A549 (cell line): ENCODE results near the gene EFNA5. TPM values are rescaled to one million over a fixed set of nuclear protein-coding genes. Genes with fewer than 3 reads are reported as not detected.

Experiments used
- ATAC-seq, 2 experiments: fragments of 200-7000 bp in 1 of 2; fragments of >200 bp in 1 of 2; cut with Nextera tagmentation in 1 of 2; cut with Tn5 transposase in 1 of 2; 3 replicates each; pipeline versions ENCODE4 v1.8.0 to v1.9.1; 2018 to 2020; ENCODE audit warnings: mild to moderate bottlenecking in 1 of 2, moderate library complexity in 1 of 2
- CTCF ChIA-PET: fragments of 300-600 bp; sonication (Branson Sonifier 250); formaldehyde crosslinking; extraction: SDS; loops from one replicate; lab custom pipeline; 2021; ENCODE audit warnings: antibody characterized with exemption, inconsistent platforms; lab: Yijun Ruan, JAX
- POLR2A ChIA-PET: fragments of 350-600 bp; formaldehyde crosslinking; extraction: SDS; loops from one replicate; lab custom pipeline; 2021; ENCODE audit warnings: antibody characterized with exemption, inconsistent platforms; lab: Yijun Ruan, JAX
- DNase-seq, 2 experiments: peaks; one replicate each; pipeline versions ENCODE4 v3.0.0 to v3.0.0-alpha.2; 2011 to 2016; ENCODE audit warnings: low read depth in 1 of 2, low spot score in 1 of 2
- FAIRE-seq: peaks from 2 replicates; lab custom pipeline; 2011; peaks lifted over from hg19 to GRCh38; lab: Jason Lieb, UNC
- H3K27ac ChIP-seq, 2 experiments: fragments of >200 bp; sonication (Bioruptor Twin); formaldehyde crosslinking; 3 replicates each; pipeline ENCODE4 v1.5.1; 2016 to 2017
- H3K4me1 ChIP-seq: fragments of >200 bp; sonication (Bioruptor Twin); formaldehyde crosslinking; 3 replicates; pipeline ENCODE4 v1.6.1; 2016
- H3K4me2 ChIP-seq: fragments of >200 bp; sonication (Bioruptor Twin); formaldehyde crosslinking; 3 replicates; pipeline ENCODE4 v1.6.1; 2016
- H3K4me3 ChIP-seq: fragments of >200 bp; sonication (Bioruptor Twin); formaldehyde crosslinking; 3 replicates; pipeline ENCODE4 v1.5.1; 2016
- H3K9me3 ChIP-seq: fragments of >200 bp; sonication (Bioruptor Twin); formaldehyde crosslinking; 3 replicates; pipeline ENCODE4 v1.6.1; 2016
- ATOH8 ChIP-seq: fragments of 250-450 bp; sonication (Bioruptor Pico); IDR thresholded peaks from 2 replicates; pipeline ENCODE4 v1.5.0; 2020; ENCODE audit warnings: low read depth, mild to moderate bottlenecking, moderate library complexity
- BCL3 ChIP-seq: fragments of >200 bp; sonication (Bioruptor Twin); formaldehyde crosslinking; IDR thresholded peaks from 3 replicates; pipeline ENCODE4 v1.6.1; 2016
- CEBPB ChIP-seq, 2 experiments: fragments of >200 bp in 1 of 2; sonication (Bioruptor Twin) in 1 of 2; formaldehyde crosslinking in 1 of 2; IDR thresholded peaks; 2 replicates each; pipeline ENCODE4 v1.6.1; 2012 to 2016
- CHD2 ChIP-seq: fragments of 150-350 bp; IDR thresholded peaks from 2 replicates; pipeline ENCODE4 v1.6.1; 2014; ENCODE audit warnings: low read length; ENCODE audit not compliant: partially characterized antibody
- CHD4 ChIP-seq: fragments of 200-600 bp; sonication (generic); IDR thresholded peaks from 2 replicates; pipeline ENCODE4 v1.6.1; 2016; ENCODE audit warnings: antibody characterized with exemption, mild to moderate bottlenecking, borderline replicate concordance
- EHF ChIP-seq: fragments of 250-450 bp; sonication (Bioruptor Pico); IDR thresholded peaks from 2 replicates; pipeline ENCODE4 v1.5.0; 2020; ENCODE audit warnings: mild to moderate bottlenecking
- EP300 ChIP-seq, 2 experiments: fragments of >200 bp; sonication (Bioruptor Twin); formaldehyde crosslinking; IDR thresholded peaks; 2 replicates in 1 of 2; 3 replicates in 1 of 2; pipeline ENCODE4 v1.6.1; 2016 to 2017
- FOSL2 ChIP-seq, 2 experiments: fragments of 450-650 bp in 1 of 2; fragments of >200 bp in 1 of 2; sonication (Bioruptor Twin) in 1 of 2; formaldehyde crosslinking; IDR thresholded peaks; 2 replicates each; pipeline versions ENCODE4 v1.5.0 to v1.6.1; 2016 to 2020; ENCODE audit warnings: mild to moderate bottlenecking in 1 of 2, moderate library complexity in 1 of 2
- GATA3 ChIP-seq: IDR thresholded peaks from 2 replicates; pipeline ENCODE4 v1.6.1; 2012; ENCODE audit warnings: borderline replicate concordance
- HES2 ChIP-seq: fragments of >200 bp; sonication (Bioruptor Twin); formaldehyde crosslinking; IDR thresholded peaks from 2 replicates; pipeline ENCODE4 v1.6.1; 2016
- HEYL ChIP-seq: fragments of 250-450 bp; sonication (Bioruptor Pico); IDR thresholded peaks from 2 replicates; pipeline ENCODE4 v1.8.0; 2021; ENCODE audit warnings: mild to moderate bottlenecking, moderate library complexity
- HOXB13 ChIP-seq: fragments of 250-450 bp; sonication (Bioruptor Pico); IDR thresholded peaks from 2 replicates; pipeline ENCODE4 v1.5.0; 2020; ENCODE audit warnings: low read depth, mild to moderate bottlenecking, moderate library complexity
- HOXB5 ChIP-seq: fragments of 250-450 bp; sonication (Bioruptor Pico); IDR thresholded peaks from 2 replicates; pipeline ENCODE4 v1.5.0; 2020; ENCODE audit warnings: mild to moderate bottlenecking, moderate library complexity
- JUN ChIP-seq, 2 experiments: fragments of >200 bp; sonication (Bioruptor Twin); formaldehyde crosslinking; IDR thresholded peaks; 2 replicates in 1 of 2; 3 replicates in 1 of 2; pipeline ENCODE4 v1.6.1; 2016 to 2017
- JUNB ChIP-seq: fragments of >200 bp; sonication (Bioruptor Twin); formaldehyde crosslinking; IDR thresholded peaks from 2 replicates; pipeline ENCODE4 v1.6.1; 2016
- KDM1A ChIP-seq: fragments of 200-600 bp; sonication (generic); IDR thresholded peaks from 2 replicates; pipeline ENCODE4 v1.6.1; 2016; ENCODE audit warnings: low read depth, mild to moderate bottlenecking
- MAFK ChIP-seq: fragments of 450-650 bp; IDR thresholded peaks from 2 replicates; pipeline ENCODE4 v1.6.1; 2014; ENCODE audit not compliant: partially characterized antibody
- MYC ChIP-seq: IDR thresholded peaks from 2 replicates; pipeline ENCODE4 v1.6.1; 2012; ENCODE audit warnings: mild to moderate bottlenecking, inconsistent platforms, low read length, improper control_type of control experiment, borderline replicate concordance
- NFE2L2 ChIP-seq: fragments of 150-350 bp; conservative IDR thresholded peaks from 2 replicates; pipeline ENCODE4 v1.6.1; 2014; ENCODE audit warnings: low read length
- NPAS2 ChIP-seq: fragments of 250-450 bp; sonication (Bioruptor Pico); IDR thresholded peaks from 2 replicates; pipeline ENCODE4 v1.8.0; 2022; ENCODE audit warnings: mild to moderate bottlenecking, moderate library complexity, borderline replicate concordance
- POLR2A ChIP-seq: IDR thresholded peaks from 2 replicates; pipeline ENCODE4 v1.6.1; 2012; ENCODE audit warnings: mild to moderate bottlenecking, low read length
- POLR2AphosphoS2 ChIP-seq: conservative IDR thresholded peaks from 2 replicates; pipeline ENCODE4 v1.6.1; 2012; ENCODE audit warnings: low read length, improper control_type of control experiment, inconsistent platforms
- RAD21 ChIP-seq, 2 experiments: fragments of >200 bp in 1 of 2; sonication (Bioruptor Twin) in 1 of 2; formaldehyde crosslinking in 1 of 2; IDR thresholded peaks in 1 of 2; conservative IDR thresholded peaks in 1 of 2; 2 replicates in 1 of 2; 3 replicates in 1 of 2; pipeline ENCODE4 v1.6.1; 2012 to 2018; ENCODE audit warnings: inconsistent platforms in 1 of 2
- RARB ChIP-seq: fragments of 250-450 bp; sonication (Bioruptor Pico); IDR thresholded peaks from 2 replicates; pipeline ENCODE4 v1.8.0; 2021; ENCODE audit warnings: mild to moderate bottlenecking, moderate library complexity
- SREBF2 ChIP-seq: fragments of 450-650 bp; IDR thresholded peaks from 2 replicates; pipeline ENCODE4 v1.6.1; 2014; ENCODE audit warnings: mild to moderate bottlenecking, moderate library complexity
- TFCP2L1 ChIP-seq: fragments of 250-450 bp; sonication (Bioruptor Pico); IDR thresholded peaks from 2 replicates; pipeline ENCODE4 v1.5.0; 2021; ENCODE audit warnings: mild to moderate bottlenecking
- TP53 ChIP-seq: fragments of 250-450 bp; sonication (Bioruptor Pico); IDR thresholded peaks from 2 replicates; pipeline ENCODE4 v1.5.0; 2021; ENCODE audit warnings: mild to moderate bottlenecking, moderate library complexity
- ZSCAN20 ChIP-seq: fragments of 250-450 bp; sonication (Bioruptor Pico); IDR thresholded peaks from 2 replicates; pipeline ENCODE4 v1.8.0; 2022; ENCODE audit warnings: mild to moderate bottlenecking, moderate library complexity
- WGBS: methylation state at CpG from one replicate; pipeline ENCODE4 v1.1.6; 2017; ENCODE audit errors: missing lambda C conversion rate; 5-methylcytosine and 5-hydroxymethylcytosine counted together
- polyA plus RNA-seq, 4 experiments: library from polyadenylated mRNA; depleted of rRNA in 3 of 4; stranded (reverse); fragments of >200 nt; fragmentation: RNase III in 1 of 4; extraction: RNeasy Plus Mini Kit Qiagen cat#74134 plus additional on column Dnase treatment in 1 of 4; gene quantifications; 2 replicates in 3 of 4; 3 replicates in 1 of 4; pipeline ENCODE4 v1.2.3, GENCODE V29; 2011 to 2017
- TF ChIP-seq, protein P1 (sequence below): IDR thresholded peaks from 2 replicates; pipeline ENCODE4 v1.6.1; 2012

The EFNA5 gene
- polyA plus RNA-seq, 2 of the 4 experiments (the other 2 are of a cell fraction), result 8.5 to 20.7 TPM

GRCh38 chr5:107604990-107605389, 65.7 kb downstream of the EFNA5 start (continued):
- no peak for TF ChIP-seq NPAS2 (CRISPR knock-in tag)
- TF ChIP-seq, protein P1, sequence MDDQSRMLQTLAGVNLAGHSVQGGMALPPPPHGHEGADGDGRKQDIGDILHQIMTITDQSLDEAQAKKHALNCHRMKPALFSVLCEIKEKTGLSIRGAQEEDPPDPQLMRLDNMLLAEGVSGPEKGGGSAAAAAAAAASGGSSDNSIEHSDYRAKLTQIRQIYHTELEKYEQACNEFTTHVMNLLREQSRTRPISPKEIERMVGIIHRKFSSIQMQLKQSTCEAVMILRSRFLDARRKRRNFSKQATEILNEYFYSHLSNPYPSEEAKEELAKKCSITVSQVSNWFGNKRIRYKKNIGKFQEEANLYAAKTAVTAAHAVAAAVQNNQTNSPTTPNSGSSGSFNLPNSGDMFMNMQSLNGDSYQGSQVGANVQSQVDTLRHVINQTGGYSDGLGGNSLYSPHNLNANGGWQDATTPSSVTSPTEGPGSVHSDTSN, result no peak
- TF ChIP-seq EHF, result no peak
- TF ChIP-seq ZSCAN20, result no peak
- no peak for TF ChIP-seq EP300 (IDR thresholded peaks at IDR 0.05)

DNA sequence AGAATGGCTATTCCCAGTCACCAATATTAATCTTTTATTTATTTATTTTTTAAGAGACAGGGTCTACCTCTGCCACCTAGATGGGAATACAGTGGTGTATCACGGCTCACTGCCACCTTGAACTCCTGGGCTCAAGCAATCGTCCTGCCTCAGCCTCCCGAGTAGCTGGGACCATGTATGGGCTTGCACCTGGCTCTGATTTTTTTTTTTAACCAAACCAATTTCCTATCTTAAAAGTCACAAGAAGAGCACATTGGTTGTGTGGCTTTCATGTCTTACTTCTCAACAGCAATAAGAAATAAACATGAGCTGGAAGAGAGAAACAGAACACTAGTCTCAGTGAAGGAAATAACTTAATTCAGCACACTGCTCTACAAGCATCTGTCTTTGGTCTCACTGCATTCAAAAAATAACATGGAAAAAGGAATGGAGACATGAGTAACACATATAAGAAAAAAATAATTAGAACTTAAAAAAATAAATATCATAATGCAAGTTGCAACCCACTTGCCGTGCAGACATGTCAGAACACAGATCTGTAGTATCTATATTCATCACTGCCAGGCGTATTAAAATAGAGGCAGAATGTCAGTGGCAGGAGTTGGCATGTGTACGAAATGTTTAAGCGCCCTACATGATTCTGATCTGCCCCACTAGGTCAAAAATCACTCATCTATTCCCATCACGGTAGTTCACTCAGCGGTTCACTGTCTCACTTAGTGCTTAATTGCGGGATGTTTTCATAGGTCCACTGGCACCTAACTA, 66.4 kb downstream of the EFNA5 start:
- H3K4me2 ChIP-seq, result no peak overlapping the region
- CTCF ChIA-PET, result interaction anchor here (0.9 to 2.7 kb wide), 5 partner anchors 9 to 32 kb away, joined by 3 to 10 read pairs (median 5); no protein-coding TSS in a partner anchor
- no peak for ATAC-seq
- TF ChIP-seq ZSCAN20, result no peak
- TF ChIP-seq NPAS2 (CRISPR knock-in tag), result no peak
- TF ChIP-seq GATA3, result no peak
- TF ChIP-seq JUN (IDR thresholded peaks at IDR 0.05), result no peak
- no peak for TF ChIP-seq POLR2AphosphoS2
- TF ChIP-seq TFCP2L1 (CRISPR knock-in tag), result no peak
- no peak for TF ChIP-seq CHD2
- no peak for TF ChIP-seq EP300 (IDR thresholded peaks at IDR 0.05)
- no peak for TF ChIP-seq EHF
- no peak for TF ChIP-seq JUNB
- no peak for TF ChIP-seq TP53 (CRISPR knock-in tag)
- TF ChIP-seq, all 56 proteins: peak for 0
- WGBS, result 93% methylated on average over 10 of the region's 10 CpGs
- FAIRE-seq (no peak), DNase-seq (no peak)
- no peaks in the 10 kb centered on the region for H3K9me3 ChIP-seq
- peaks cover 49% of the 10 kb centered on the region for H3K4me1 ChIP-seq
- no peak overlapping the region for H3K27ac ChIP-seq
- POLR2A ChIA-PET, result interaction anchor here (0.6 kb wide), 1 partner anchor 305 kb away, joined by 4 read pairs; no protein-coding TSS in a partner anchor
- H3K4me3 ChIP-seq, result no peak overlapping the region

DNA sequence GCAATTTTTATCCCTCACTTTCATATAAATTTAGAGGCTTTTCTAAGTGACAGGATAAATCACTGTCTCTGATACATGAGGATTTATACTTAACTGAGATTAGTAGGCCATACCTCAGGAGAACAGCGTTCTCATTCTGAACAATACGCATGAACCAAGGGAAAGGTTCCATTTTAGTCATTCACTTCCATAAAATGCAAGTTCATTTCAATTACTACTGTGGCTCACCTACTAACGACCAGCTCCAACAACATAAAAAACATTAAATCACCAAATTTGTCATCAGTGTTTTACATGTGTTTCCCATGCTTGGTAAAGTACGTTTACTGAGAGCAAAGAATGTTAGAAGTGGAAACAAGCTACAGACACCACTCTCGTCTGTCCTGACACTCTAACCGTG, 67.4 kb downstream of the EFNA5 start:
- ChIA-PET CTCF (interaction anchor here (0.9 to 2.7 kb wide), 5 partner anchors 8 to 31 kb away, joined by 3 to 10 read pairs (median 5); no protein-coding TSS in a partner anchor), POLR2A (no interaction called here)
- DNase-seq, result no peak
- TF ChIP-seq JUN (IDR thresholded peaks at IDR 0.05) (no peak), POLR2AphosphoS2 (no peak), SREBF2 (no peak), HOXB5 (CRISPR knock-in tag) (no peak), MYC (no peak), KDM1A (no peak)
- Histone ChIP-seq H3K27ac (no peak overlapping the region), H3K9me3 (no peaks in the 10 kb centered on the region), H3K4me2 (no peak overlapping the region), H3K4me1 (peaks cover 56% of the 10 kb centered on the region), H3K4me3 (no peak overlapping the region)
- WGBS, result 88% methylated on average over 6 of the region's 6 CpGs
- no peak for ATAC-seq
- no peak for FAIRE-seq

DNA sequence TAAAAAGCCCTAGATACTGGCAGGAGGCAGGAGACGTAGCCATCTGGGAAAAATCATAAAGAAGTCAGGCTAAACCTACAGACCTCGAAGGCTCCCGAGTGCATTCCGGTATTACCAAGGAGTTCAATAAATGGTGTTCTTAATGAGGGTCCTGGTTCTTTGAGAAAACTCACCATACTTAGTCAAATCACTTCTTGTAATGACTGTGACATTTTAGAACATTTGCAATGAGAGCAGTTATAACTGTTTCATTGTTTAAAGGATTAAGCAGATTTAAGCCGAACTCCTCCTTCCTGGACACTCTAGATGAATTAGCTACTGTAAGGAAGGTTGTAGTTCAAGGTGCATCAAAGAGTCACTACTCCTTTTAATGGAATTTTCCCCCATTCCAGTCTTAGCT, 67.8 kb downstream of the EFNA5 start:
- Histone ChIP-seq H3K9me3 (no peaks in the 10 kb centered on the region), H3K4me2 (no peak overlapping the region), H3K27ac (no peak overlapping the region), H3K4me3 (no peak overlapping the region), H3K4me1 (peaks cover 56% of the 10 kb centered on the region)
- POLR2A ChIA-PET, result no interaction called here
- FAIRE-seq (no peak), ATAC-seq (no peak), DNase-seq (no peak)
- TF ChIP-seq MAFK (no peak), HOXB13 (CRISPR knock-in tag) (no peak), RARB (CRISPR knock-in tag) (no peak), ATOH8 (CRISPR knock-in tag) (no peak), HES2 (no peak), BCL3 (no peak), CEBPB (IDR thresholded peaks at IDR 0.05) (no peak), RAD21 (conservative IDR thresholded peaks at IDR 0.05 in 1 of 2, IDR thresholded peaks at IDR 0.05 in 1 of 2) (no peak), HEYL (no peak), FOSL2 (IDR thresholded peaks at IDR 0.05) (no peak), FOSL2 (CRISPR knock-in tag; IDR thresholded peaks at IDR 0.05) (no peak), CHD4 (no peak), POLR2A (no peak), POLR2AphosphoS2 (no peak), NFE2L2 (no peak)
- CTCF ChIA-PET, result interaction anchor here (1.2 to 2.7 kb wide), 3 partner anchors 13 to 31 kb away, joined by 4 to 10 read pairs (median 5); no protein-coding TSS in a partner anchor
- 91% methylated on average over 5 of the region's 5 CpGs for WGBS
